ENCODE measurements around the gene STK33.
A peak's percentile ranks its signal among the peaks of the same experiment; 100 is the strongest.

DNA sequence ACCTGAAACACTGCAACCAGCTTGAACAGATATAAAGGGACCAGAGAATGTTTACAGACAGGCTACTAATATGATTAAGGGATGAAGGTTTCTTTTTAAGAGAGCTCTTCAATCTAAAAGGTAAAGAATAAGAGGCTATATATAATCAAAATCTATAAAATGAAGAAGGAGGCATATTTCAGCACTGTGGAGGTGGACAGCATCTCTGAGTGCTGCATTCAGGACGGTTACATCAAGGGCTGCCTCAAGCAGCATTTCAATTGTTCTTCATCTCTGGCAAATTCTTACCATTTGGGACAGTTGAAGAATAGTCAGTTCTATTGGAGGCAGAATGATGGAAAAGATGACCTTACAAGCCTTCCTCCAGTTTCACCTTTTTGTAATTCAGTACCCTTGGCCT is 190.7 kb downstream of the STK33 start:
- TF ChIP-seq, protein P1, sequence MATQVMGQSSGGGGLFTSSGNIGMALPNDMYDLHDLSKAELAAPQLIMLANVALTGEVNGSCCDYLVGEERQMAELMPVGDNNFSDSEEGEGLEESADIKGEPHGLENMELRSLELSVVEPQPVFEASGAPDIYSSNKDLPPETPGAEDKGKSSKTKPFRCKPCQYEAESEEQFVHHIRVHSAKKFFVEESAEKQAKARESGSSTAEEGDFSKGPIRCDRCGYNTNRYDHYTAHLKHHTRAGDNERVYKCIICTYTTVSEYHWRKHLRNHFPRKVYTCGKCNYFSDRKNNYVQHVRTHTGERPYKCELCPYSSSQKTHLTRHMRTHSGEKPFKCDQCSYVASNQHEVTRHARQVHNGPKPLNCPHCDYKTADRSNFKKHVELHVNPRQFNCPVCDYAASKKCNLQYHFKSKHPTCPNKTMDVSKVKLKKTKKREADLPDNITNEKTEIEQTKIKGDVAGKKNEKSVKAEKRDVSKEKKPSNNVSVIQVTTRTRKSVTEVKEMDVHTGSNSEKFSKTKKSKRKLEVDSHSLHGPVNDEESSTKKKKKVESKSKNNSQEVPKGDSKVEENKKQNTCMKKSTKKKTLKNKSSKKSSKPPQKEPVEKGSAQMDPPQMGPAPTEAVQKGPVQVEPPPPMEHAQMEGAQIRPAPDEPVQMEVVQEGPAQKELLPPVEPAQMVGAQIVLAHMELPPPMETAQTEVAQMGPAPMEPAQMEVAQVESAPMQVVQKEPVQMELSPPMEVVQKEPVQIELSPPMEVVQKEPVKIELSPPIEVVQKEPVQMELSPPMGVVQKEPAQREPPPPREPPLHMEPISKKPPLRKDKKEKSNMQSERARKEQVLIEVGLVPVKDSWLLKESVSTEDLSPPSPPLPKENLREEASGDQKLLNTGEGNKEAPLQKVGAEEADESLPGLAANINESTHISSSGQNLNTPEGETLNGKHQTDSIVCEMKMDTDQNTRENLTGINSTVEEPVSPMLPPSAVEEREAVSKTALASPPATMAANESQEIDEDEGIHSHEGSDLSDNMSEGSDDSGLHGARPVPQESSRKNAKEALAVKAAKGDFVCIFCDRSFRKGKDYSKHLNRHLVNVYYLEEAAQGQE (IDR thresholded peaks at IDR 0.05; ENCODE audit: insufficient read depth in 1 of 2, low read depth in 2 of 2, low read length in 1 of 2) = peak; percentile 86 to 90
- TF ChIP-seq, protein P2, sequence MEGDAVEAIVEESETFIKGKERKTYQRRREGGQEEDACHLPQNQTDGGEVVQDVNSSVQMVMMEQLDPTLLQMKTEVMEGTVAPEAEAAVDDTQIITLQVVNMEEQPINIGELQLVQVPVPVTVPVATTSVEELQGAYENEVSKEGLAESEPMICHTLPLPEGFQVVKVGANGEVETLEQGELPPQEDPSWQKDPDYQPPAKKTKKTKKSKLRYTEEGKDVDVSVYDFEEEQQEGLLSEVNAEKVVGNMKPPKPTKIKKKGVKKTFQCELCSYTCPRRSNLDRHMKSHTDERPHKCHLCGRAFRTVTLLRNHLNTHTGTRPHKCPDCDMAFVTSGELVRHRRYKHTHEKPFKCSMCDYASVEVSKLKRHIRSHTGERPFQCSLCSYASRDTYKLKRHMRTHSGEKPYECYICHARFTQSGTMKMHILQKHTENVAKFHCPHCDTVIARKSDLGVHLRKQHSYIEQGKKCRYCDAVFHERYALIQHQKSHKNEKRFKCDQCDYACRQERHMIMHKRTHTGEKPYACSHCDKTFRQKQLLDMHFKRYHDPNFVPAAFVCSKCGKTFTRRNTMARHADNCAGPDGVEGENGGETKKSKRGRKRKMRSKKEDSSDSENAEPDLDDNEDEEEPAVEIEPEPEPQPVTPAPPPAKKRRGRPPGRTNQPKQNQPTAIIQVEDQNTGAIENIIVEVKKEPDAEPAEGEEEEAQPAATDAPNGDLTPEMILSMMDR (IDR thresholded peaks at IDR 0.05) = no peak
- no peak for TF ChIP-seq POLR2AphosphoS5 (IDR thresholded peaks at IDR 0.05; ENCODE audit: low read depth, low read length)

Data from Panc1 (cell line).